Activated gamma-delta T cell treated with anti-CD3 and anti-CD28 coated beads, Interleukin-2, amount 50 U/mL, for 16 hours (primary cell): ENCODE results near the gene HDAC4.

Experiments used
- DNase-seq: peaks from one replicate; pipeline ENCODE4 v3.0.0-alpha.2; 2020; ENCODE audit warnings: low read depth

Gene HDAC4

DNA sequence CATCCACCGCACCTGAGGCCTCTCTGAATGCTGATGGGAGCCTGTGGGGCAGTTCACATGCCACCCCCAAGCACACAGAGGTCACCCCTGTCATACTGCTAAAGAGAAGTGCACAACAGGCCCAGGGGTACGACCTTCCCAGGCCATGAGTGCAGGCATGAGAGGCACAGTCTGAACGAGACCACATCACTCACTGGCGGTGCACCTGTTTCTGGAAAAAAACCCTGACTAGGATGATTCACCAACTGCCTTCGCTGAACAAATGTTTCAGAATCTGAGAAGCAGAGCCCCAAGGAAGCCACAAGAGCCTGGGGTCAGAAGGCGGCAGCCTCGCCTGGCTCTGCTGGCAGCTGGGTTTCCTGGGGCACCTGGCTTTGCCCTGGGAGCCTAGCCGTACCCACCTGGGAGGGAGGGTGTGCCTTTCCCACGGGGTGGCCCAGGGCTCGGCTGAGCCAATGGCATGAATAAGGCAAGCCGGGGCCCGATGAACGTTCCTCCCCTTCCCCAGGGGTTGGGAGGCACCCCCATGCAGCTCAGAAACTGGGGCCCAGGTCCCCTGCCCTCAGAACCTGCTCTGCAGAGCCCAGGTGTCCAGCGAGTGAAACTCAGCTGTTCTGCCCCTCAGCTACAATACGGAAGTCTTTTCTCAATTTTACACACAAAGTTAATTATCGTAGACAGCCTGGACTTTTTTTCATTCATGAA is 73.8 kb downstream of the HDAC4 start:
- peak; percentile 61 for DNase-seq

DNA sequence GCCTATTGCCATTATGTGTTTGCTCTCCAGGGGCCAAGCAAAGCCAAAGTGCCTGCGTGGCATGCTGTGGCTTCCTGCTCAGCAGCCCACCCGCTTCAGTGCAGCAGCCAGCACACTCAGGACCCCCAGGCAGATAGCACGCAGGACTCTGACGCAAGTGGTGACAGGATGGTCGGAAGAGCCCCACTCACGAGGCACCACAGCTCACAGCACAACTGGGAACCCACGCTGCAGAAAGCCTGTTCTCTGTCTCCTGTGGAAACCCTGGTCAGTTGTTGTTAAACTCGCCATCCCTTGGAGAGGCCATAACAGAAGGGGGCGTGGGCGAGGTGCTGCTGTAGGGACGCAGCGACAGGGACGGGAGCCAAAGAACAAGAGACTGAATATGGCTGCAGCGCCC is 76.4 kb downstream of the HDAC4 start:
- no peak for DNase-seq

DNA sequence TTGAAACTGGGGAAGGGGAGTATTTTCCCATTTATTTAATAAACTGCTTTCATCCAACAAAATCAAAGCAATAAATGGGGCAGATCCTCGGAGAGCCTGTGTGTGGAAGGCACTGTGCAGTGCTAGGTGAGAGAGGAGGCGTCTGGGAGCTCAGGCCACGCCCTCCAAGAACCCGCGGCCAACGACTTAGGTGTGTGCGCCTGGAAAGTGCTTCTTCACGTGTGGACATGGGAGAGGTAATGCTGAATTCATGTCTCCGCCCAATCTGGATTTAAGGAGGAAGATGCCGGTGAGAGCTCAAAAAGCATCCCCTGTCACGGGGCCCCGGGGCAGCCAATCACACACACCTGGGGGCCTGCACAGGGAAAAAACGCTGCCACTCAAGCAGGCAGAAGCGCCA is 77.4 kb downstream of the HDAC4 start:
- no peak for DNase-seq

DNA sequence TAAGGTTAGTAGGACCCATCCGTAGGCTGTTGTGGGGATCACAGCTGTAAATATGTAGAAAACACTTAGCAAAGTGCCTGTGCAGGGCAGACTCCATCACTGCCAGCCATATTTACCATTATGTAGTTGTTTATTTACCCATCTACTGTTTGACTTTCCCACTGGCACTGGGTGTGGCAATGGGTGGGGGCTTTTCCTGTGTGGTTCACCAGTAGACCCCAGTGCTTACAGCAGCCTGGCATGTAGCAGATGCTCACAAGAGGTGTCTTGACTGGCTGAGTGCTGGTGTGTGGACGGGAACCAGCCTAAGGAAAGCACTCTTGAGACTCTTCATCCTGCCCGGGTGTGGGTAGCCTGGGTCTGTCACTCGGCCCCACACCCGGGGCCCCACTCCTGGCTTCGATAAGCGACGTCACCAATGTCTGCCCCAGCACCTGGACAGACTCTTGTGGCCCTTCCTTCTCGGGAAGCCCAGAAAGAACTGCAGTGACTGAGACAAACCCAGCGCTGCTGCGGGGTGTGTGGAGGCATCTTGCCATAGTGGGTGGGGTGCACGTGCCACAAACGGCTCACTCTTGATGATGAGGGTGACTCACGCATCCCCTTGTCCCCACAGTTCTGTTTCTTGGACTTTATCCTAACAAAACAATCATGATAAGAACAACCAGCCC is 78.3 kb downstream of the HDAC4 start:
- DNase-seq: no peak

DNA sequence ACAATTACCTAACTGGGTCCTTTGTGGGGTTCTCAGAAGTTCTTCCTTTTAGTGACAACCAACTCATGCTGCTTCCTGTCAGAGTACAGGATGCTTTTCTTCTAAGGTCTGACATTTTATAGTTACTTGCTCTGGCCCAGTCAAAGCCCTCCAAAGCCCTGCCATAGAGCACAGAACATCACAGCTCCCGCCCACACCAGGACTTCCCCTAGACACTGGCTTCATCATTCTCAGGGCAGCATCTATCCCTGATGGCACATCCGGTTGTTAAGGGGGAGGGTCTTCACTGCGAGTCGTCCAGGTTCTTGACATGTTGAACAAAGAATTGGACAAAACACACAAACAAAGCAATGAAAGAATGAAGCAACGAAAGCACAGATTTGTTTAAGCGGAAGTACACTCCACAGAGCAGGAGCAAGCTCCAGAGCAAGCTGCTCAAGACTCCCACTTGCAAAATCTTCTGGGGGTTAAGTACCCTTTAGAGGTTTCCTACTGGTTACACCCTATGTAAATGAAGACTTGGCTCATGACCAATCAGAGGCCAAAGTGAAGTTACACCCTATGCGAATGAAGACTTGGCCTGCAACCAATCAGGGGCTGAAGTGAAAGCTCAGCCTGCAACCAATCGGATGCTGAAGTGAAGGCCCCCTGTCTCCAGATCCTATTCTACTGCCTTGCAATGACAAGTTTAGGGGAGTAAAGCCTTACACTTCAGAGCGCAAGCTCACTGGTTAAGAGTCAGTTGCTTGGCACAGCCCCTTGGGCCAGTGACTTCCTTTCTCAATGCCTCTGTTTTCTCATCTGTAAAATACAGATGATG is 79.0 kb downstream of the HDAC4 start:
- peak; percentile 38 for DNase-seq

DNA sequence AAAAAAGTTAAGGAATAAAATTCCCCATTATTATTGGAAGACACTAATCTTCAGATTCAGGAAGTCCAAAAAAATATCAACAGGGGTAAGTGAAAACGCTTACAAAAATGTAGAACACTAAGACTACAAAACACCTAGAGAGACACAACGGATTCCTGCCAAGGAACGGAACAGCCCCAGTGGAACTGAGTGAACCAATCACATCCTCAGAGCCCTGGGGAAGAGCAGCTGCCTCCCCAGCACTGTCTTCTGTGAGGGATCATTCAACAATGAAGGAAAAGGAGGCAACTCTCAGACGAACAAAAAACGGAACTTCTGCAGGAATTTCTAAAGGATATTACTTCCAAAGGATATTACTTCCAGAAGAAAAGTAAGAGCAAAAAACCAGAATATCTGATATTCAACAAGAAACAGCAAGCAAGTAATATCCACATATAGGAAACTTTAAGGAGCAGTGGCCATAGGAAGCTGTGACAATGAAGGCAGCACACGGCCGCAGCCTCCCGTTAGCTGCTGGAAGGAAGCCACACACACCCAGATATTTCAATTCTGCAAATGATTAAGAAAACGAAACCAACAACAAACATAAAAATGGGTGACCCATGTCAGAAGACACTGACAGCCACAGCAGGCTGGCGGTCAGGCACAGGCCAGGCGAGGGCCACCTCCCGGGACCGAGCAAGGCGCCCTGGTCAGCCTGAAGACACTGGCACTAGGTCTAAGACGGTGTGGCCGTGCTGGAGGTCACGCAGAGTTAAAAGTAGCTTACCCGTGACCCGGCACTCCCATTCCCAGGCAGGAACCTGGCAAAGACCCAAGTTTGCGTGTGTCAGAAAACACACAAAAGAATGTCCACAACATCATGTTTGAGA is 81.8 kb downstream of the HDAC4 start:
- DNase-seq: no peak

DNA sequence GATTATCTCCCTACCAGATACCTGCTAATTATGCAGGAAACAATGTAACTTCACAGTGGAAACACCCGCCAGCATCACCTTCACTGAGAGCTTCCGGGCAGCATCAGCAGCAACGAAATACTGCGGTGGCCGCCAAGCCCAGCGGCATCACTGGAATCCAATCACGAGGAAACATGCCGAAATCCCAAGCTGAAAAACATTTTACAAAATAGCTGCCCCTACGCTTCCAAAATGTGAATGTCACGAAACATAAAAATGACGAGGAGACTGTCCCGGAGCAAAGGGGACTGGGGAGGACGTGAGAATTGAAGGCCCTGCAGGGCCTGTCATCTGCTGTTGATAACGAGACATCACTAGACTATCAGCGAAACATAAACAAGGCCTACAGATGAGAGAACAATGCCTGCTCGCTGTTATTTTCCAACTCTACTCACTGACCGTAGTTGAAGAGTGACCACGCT is 82.6 kb downstream of the HDAC4 start:
- no peak for DNase-seq

DNA sequence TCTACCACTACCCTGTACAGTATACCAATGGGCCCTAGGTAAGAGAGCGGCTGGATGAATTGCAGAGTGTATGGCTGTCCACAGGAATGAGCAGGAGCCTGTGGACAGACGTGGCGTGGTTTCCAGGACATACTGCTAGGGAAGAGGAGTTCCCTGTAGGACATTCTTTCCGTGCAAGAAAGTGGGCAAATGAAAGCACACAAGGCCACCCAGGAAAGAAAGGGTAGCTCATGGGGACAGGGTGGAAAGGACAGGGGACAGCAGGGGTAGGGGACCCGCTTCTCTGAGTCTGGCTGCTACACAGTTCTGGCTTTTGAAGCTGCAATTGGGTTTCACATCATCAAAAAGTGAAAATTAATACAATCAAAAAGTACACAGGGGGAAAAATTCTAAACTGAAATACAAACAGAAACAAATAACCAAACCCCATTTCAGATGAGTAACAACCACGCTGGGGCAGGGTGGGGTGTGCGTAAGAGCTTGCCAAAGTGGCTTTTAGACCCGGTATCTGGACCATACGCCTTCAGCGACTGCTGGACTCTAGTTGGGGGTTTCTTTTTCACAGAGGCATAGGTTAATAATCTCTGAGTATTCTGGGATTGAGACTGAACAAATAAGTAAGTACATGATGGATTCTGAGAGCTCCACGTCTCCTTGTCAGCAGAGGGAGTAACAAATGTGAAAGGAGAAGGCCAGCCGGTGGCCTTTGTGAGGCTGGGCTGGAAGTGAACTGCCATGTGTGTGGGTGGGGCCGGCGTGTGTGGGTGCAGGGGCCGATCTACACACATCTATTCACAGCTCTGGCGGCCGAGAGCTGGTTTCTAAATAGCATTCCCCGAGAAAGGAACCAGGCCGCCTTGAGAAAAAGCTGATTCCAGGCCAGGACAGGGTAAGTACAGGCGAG is 84.0 kb downstream of the HDAC4 start:
- no peak for DNase-seq

DNA sequence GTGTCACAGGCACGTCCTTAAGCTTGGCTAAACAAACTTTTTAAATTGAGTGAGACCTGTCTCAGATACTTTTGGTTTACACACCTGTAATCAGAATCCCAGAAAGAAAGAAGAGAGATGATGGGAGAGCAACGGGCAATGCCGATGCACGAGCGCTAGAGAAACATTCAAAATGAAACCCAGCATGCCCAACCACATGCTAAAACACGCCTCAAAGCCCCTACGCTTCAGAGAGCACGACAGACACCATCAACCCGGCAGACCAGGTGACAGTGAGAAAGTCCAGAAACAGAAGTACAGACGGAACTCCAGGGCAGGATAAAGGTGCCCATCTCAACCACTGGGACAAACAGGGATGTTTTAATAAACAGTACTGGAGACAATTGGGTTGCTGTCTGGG is 85.5 kb downstream of the HDAC4 start:
- DNase-seq: no peak

DNA sequence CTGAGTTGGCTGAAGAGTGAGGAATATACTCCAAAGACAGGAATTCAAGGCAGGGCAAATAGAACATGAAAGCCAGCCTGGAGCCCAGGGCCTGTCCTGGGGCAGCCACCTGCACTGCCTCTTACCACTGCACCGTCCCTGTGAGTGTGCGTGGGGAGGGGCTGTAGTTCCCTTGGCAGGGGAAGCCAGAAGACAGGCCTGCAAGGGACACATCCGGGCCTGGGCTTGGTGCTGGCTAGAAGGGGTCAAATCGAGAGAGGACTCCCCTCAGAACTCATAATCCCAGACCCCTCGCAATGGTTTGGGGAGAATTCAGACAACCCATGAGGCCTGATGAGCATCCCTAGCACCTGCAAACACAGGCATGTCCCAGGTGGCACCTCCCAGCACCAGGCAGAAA is 87.0 kb downstream of the HDAC4 start:
- DNase-seq: no peak

DNA sequence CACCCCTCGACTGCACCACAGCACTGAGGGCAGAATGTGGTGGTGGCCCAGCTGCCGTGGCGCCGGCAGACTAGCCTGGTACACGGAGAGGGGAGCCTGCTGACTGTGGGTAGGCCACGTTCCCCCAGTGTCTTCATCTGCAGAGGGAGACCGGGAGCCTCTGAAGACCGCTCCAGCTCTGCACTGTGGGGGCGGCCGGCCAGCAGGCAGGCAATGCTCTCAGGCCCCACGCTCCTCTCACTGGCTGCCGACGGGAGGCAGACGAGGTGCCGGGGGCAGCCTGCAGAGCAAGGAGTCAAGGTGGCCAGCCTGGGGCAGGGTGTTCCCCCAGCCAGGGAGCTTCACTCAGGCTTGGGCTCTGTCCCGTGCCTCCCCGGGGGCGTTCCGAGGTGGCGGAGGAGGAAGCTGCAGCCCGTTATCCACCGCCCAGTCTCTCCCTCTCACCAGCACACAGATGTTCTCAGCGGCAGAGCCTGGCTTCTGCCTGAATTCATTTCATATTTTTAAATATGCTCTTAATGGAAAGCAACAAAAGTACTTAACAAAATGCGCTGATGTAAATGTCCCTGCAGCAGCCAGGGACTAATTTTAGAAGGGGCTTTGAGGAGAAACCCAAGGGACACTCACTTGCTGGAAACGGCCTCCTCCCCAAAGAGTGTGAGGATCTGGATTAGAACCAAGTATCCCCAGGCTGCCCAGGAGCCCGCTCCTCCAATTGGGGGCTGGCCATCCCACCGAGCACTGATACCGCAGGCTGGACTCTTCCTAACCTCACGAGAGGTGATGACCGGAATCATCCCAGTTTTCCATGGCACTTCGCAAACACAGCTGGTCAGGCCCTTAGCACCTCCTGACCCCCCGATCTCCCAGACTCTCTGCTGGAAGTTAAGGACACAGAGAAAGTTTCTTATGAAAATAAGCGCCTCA is 87.8 kb downstream of the HDAC4 start:
- DNase-seq: no peak

DNA sequence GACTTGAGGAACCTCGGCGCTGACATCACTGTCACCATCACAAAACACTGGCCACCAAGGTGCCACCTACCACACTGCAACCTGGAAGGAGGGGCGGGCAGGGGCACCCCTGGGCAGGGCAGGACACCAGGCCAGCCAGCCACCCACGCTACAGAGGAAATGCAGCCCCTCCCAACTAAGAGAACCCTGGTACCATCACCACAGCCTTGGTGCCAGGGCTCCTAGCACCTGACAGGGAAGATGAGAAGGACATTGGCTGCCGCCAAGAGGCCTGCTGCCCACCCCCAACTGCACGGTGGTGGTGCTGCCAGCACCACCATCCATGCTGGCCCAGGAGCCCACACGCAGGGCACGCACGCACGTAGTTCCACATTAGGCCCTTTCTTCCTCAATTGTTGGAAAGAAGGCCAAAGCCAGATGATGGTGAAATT is 88.7 kb downstream of the HDAC4 start:
- DNase-seq: no peak

DNA sequence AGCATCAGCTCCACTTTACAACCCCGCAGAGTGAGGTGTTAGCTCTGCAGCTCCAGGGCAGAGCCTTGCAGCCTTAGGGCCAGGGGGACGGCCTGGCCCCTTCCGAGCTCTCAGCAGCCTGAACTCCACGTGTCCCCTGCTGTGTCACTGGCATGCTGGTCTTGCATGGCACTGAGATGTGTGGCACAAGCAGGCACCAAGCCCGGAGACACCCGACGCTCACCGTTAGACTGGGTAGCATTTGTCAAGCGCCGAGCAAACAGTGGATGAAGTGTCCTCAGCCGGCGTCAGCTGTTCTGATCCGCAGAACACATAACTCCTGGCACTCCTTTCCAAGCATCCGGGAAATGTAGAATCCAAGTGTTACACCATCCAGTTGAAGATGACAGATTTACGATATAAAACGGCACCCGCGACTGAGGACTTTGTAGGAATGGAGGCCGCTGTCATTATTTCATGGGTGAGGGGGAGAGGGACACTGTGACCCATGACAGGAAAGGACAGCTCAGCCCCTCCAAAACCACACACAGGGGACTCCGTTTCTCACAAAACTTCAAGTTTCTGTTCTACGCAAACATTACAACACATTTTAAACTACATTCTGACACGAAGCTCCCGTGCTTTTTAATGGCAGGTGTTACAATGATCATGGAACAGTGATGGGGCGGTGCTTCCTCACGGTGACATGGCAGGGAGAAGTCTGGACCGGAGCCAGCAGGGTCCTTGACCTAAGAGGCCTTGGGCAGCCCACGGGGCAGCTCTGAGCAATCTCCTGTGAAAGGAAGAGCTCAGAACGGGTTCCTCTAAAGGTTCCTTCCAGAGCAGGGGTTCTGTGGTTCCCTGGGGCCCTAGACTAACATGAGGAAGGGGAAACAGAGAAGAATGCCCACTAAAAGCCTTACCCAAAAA is 89.4 kb downstream of the HDAC4 start:
- no peak for DNase-seq

DNA sequence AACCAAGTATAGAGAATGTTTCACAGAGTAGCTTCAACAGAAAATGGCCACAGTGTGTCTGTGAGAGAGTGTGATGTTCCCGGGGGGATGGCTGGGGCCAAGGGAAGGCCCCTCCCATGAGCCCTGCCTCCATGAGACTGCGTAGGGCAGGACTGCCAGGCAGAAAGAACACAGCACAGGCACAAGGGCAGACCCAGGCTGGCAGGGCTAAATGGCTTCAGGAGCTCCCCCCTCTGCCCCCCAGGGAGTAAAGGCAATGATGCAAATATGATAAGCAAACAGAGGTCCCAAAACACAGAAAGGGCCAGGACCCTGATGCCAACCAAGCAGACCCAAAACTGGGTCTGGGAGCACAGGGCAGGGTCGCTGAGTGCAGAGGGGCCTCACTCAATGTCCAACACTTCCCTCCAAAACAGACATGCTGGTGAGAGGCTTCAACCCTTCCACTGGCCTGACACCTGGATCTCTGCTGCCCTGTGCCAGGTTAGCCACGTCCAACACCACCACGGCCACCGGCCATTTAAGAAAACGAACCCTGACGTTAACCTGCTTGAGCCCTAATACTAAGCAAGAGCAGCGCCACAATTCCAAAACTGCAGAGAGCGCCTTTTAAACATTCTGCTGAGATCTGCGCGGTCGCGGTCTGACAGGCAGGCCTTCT is 90.3 kb downstream of the HDAC4 start:
- DNase-seq: no peak

DNA sequence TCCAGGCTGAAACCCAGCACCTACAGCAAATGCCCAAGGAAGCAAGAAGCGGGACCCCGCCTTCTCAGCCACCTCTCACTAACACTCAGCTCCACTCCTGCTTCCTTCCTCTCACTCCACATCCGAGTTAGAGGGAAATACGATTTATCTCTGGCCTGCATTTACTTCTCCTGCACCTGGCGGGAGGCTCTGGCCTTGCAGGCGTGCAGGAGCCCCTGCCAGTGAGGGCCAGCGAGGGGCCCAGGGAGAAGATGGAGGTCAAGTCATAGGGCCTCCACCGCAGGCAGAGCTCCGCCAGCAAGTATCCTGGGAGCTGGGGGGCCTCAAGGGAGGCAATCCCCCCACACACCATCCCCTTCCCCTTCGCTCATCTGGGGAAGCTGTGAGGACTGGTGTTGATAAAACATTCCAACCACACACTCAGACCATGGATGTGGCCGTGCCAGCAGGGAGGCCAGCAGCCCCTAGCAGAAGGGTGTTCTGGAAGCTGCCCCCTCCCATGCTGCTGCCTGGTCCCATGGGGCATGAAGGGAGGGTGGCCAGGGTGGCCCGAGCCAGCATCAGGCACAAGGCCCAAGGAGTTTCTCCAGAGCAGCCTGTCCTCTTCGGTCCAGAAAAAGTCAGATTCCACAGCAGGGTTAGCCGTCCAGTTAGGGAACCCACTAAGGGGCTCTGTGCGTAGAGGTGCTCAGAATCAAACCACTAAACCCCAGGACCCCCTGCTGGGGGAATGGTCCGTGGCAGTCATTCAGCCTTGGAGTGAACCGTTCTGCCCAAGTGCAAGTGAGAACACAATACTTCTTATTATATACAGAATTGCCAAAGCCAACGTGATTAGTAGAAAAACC is 91.2 kb downstream of the HDAC4 start:
- no peak for DNase-seq

DNA sequence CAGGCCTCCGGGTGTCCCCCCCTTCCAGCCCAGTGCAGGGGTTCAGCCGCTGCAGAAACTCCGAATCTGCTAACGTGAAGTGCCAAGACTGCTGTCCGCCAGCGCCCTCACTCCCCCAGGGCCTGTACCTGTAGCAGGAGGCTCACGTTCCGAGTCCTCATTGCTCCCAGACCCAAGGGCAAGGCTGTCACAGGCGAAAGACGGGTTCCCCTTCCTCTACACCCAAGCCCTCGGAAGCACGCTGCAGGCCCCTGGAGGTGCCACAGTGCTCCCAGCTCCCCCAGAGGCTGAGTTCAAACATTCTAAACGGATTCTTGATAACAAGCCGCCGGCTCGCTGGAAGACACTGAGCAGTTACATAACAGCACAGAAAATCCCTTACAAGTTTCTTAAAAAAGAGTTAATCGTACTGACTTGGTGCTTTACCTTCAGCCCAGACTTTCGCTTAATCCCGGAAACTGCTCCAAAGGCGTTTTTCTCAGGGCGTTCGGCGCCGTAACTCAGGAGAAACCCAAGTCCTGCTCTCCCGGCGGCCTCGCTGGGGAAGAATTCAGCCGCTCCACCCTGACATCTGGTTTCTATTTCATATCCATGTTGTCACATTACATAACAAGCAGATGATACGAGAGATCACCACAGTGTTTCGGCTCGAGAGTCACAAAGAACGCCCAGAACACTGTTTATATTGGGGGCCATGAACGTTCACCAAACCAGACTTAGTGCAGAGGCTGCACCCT is 92.0 kb downstream of the HDAC4 start:
- DNase-seq: no peak
